HAP-1 (cell line): ENCODE results near the gene HDGFL3.
"Not testable (repeated sequence)": the region's sequence is repeated elsewhere in the genome, so short reads cannot be mapped to it uniquely, and the experiment has no call there.

ENCODE experiments used
- DNase-seq, 2 experiments: peaks; one replicate each; pipeline ENCODE4 v3.0.0-alpha.2; 2016 to 2020; ENCODE audit warnings: low spot score in 2 of 2
- H3K27me3 ChIP-seq: fragments of 250-450 bp; sonication (Bioruptor Pico); 2 replicates; pipeline ENCODE4 v1.5.1; 2020; ENCODE audit warnings: low read depth, mild to moderate bottlenecking, moderate library complexity
- H3K36me3 ChIP-seq: fragments of 250-450 bp; sonication (Bioruptor Pico); replicated peaks from 2 replicates; pipeline ENCODE4 v1.5.1; 2020; ENCODE audit warnings: mild to moderate bottlenecking
- H3K4me1 ChIP-seq: fragments of 250-450 bp; sonication (Bioruptor Pico); 2 replicates; pipeline ENCODE4 v1.5.1; 2020; ENCODE audit warnings: mild to moderate bottlenecking
- H3K4me3 ChIP-seq: fragments of 250-450 bp; sonication (Bioruptor Pico); 2 replicates; pipeline ENCODE4 v1.5.1; 2020; ENCODE audit warnings: mild to moderate bottlenecking, moderate library complexity
- H3K9me3 ChIP-seq: fragments of 250-450 bp; sonication (Bioruptor Pico); 2 replicates; pipeline ENCODE4 v1.5.1; 2020; ENCODE audit warnings: mild to moderate bottlenecking, moderate library complexity
- in situ Hi-C: fragments of 300-500 bp; cut with MboI; formaldehyde crosslinking; loops from 3 replicates; pipeline ENCODE4 v1.14.3; 2020; ENCODE audit warnings: low sequenced_read_pairs, inconsistent platforms, mixed read lengths

HDGFL3 gene

GRCh38 chr15:83178869-83179325, 28.7 kb downstream of the HDGFL3 start:
- no peaks in the 10 kb centered on the region for H3K27me3 ChIP-seq
- H3K4me1 ChIP-seq, result peaks cover 8% of the 10 kb centered on the region
- H3K4me3 ChIP-seq, result no peak overlapping the region
- no peak for DNase-seq
- in situ Hi-C loops, result no loop called here
- H3K36me3 ChIP-seq, result no peaks in the 10 kb centered on the region
- H3K9me3 ChIP-seq, result no peaks in the 10 kb centered on the region

- no peaks in the 10 kb centered on the region for H3K27me3 ChIP-seq
- peaks cover 8% of the 10 kb centered on the region for H3K4me1 ChIP-seq
- DNase-seq, result no peak
- H3K4me3 ChIP-seq, result no peak overlapping the region
- no peaks in the 10 kb centered on the region for H3K9me3 ChIP-seq
- in situ Hi-C loops, result no loop called here
- H3K36me3 ChIP-seq, result no peaks in the 10 kb centered on the region
These were observed 29.2 kb downstream of the HDGFL3 start for GRCh38 chr15:83178390-83178789.

- H3K4me1 ChIP-seq, result peaks cover 3% of the 10 kb centered on the region
- H3K36me3 ChIP-seq, result no peaks in the 10 kb centered on the region
- DNase-seq, result no peak
- no peak overlapping the region for H3K4me3 ChIP-seq
- H3K27me3 ChIP-seq, result no peaks in the 10 kb centered on the region
- H3K9me3 ChIP-seq, result peaks cover 6% of the 10 kb centered on the region
- in situ Hi-C loops, result no loop called here
These were observed 32.7 kb downstream of the HDGFL3 start for GRCh38 chr15:83174891-83175290.

GRCh38 chr15:83170474-83171165, 37.0 kb downstream of the HDGFL3 start:
- no peak for DNase-seq

GRCh38 chr15:83169576-83169975, 38.0 kb downstream of the HDGFL3 start:
- DNase-seq, H3K4me1 ChIP-seq, H3K27me3 ChIP-seq, H3K4me3 ChIP-seq, H3K36me3 ChIP-seq, in situ Hi-C loops: not testable (repeated sequence)
- H3K9me3 ChIP-seq, result peaks cover 12% of the 10 kb centered on the region

More at GRCh38 chr15:83170474-83171165, 37.0 kb downstream of the HDGFL3 start:
- in situ Hi-C loops, result no loop called here
- Histone ChIP-seq H3K9me3 (peaks cover 12% of the 10 kb centered on the region), H3K4me3 (no peak overlapping the region), H3K36me3 (no peaks in the 10 kb centered on the region), H3K4me1 (no peaks in the 10 kb centered on the region), H3K27me3 (no peaks in the 10 kb centered on the region)

GRCh38 chr15:83166830-83167229, 40.8 kb downstream of the HDGFL3 start:
- Histone ChIP-seq H3K36me3 (no peaks in the 10 kb centered on the region; the same call in 1 of the 2 replicates), H3K27me3 (no peaks in the 10 kb centered on the region), H3K9me3 (peaks cover 12% of the 10 kb centered on the region), H3K4me1 (no peaks in the 10 kb centered on the region), H3K4me3 (no peak overlapping the region)
- no peak for DNase-seq
- in situ Hi-C loops, result no loop called here

GRCh38 chr15:83166218-83166617, 41.4 kb downstream of the HDGFL3 start:
- Histone ChIP-seq H3K27me3 (no peaks in the 10 kb centered on the region), H3K4me3 (no peak overlapping the region), H3K4me1 (no peaks in the 10 kb centered on the region), H3K9me3 (peaks cover 12% of the 10 kb centered on the region), H3K36me3 (no peaks in the 10 kb centered on the region; the same call in 1 of the 2 replicates)
- DNase-seq, result no peak
- in situ Hi-C loops, result no loop called here

GRCh38 chr15:83164771-83165404, 42.7 kb downstream of the HDGFL3 start:
- no peak overlapping the region for H3K4me3 ChIP-seq
- no peaks in the 10 kb centered on the region for H3K4me1 ChIP-seq
- in situ Hi-C loops, result no loop called here
- H3K9me3 ChIP-seq, result peaks cover 6% of the 10 kb centered on the region; the same call in 1 of the 2 replicates
- no peaks in the 10 kb centered on the region for H3K27me3 ChIP-seq
- no peak for DNase-seq
- H3K36me3 ChIP-seq, result peaks cover 4% of the 10 kb centered on the region; the same call in 1 of the 2 replicates

GRCh38 chr15:83164111-83164770, 43.4 kb downstream of the HDGFL3 start:
- DNase-seq, result no peak
- Histone ChIP-seq H3K27me3 (no peaks in the 10 kb centered on the region), H3K4me1 (no peaks in the 10 kb centered on the region), H3K9me3 (peaks cover 6% of the 10 kb centered on the region; the same call in 1 of the 2 replicates), H3K4me3 (no peak overlapping the region), H3K36me3 (peaks cover 4% of the 10 kb centered on the region; the same call in 1 of the 2 replicates)
- in situ Hi-C loops, result no loop called here

- in situ Hi-C loops, result no loop called here
- H3K4me1 ChIP-seq, result no peaks in the 10 kb centered on the region
- no peak overlapping the region for H3K4me3 ChIP-seq
- H3K27me3 ChIP-seq, result no peaks in the 10 kb centered on the region
- H3K36me3 ChIP-seq, result peaks cover 4% of the 10 kb centered on the region; the same call in 1 of the 2 replicates
- DNase-seq, result no peak
- H3K9me3 ChIP-seq, result peaks cover 6% of the 10 kb centered on the region; the same call in 1 of the 2 replicates
These were observed 44.6 kb downstream of the HDGFL3 start for GRCh38 chr15:83163032-83163431.

GRCh38 chr15:83160741-83161140, 46.9 kb downstream of the HDGFL3 start:
- H3K27me3 ChIP-seq, result no peaks in the 10 kb centered on the region
- no peaks in the 10 kb centered on the region for H3K9me3 ChIP-seq
- in situ Hi-C loops, result no loop called here
- no peak overlapping the region for H3K4me3 ChIP-seq
- no peak for DNase-seq
- H3K36me3 ChIP-seq, result peaks cover 21% of the 10 kb centered on the region
- peaks cover 9% of the 10 kb centered on the region for H3K4me1 ChIP-seq

GRCh38 chr15:83158393-83158792, 49.2 kb downstream of the HDGFL3 start:
- peaks cover 21% of the 10 kb centered on the region for H3K36me3 ChIP-seq
- peaks cover 17% of the 10 kb centered on the region for H3K4me1 ChIP-seq
- in situ Hi-C loops, result no loop called here

GRCh38 chr15:83155942-83156341, 51.7 kb downstream of the HDGFL3 start:
- no peaks in the 10 kb centered on the region for H3K9me3 ChIP-seq
- H3K4me3 ChIP-seq, result no peak overlapping the region
- in situ Hi-C loops, result no loop called here
- DNase-seq, result peak; percentile 53 to 81
- peaks cover 31% of the 10 kb centered on the region for H3K36me3 ChIP-seq
- H3K4me1 ChIP-seq, result peaks cover 17% of the 10 kb centered on the region
- H3K27me3 ChIP-seq, result no peaks in the 10 kb centered on the region

More at GRCh38 chr15:83158393-83158792, 49.2 kb downstream of the HDGFL3 start:
- Histone ChIP-seq H3K9me3 (no peaks in the 10 kb centered on the region), H3K27me3 (no peaks in the 10 kb centered on the region), H3K4me3 (no peak overlapping the region)
- DNase-seq, result no peak

- Histone ChIP-seq H3K4me1 (peaks cover 17% of the 10 kb centered on the region), H3K9me3 (no peaks in the 10 kb centered on the region), H3K36me3 (peaks cover 44% of the 10 kb centered on the region), H3K27me3 (no peaks in the 10 kb centered on the region), H3K4me3 (no peak overlapping the region)
- in situ Hi-C loops, result no loop called here
- no peak for DNase-seq
These were observed 54.3 kb downstream of the HDGFL3 start for GRCh38 chr15:83153288-83153687.
